WTC11 (cell line): Measurements from ENCODE around the gene OR2M5. TPM values are rescaled to one million over a fixed set of nuclear protein-coding genes. Genes with fewer than 3 reads are reported as not detected.

Experiments
- ATAC-seq: fragments of 200-7000 bp; cut with Tn5 transposase; 2 replicates; pipeline ENCODE4 v1.10.0; 2021; ENCODE audit warnings: mild to moderate bottlenecking, moderate library complexity
- CTCF ChIA-PET: fragments of 300-600 bp; sonication (Branson Sonifier 250); formaldehyde crosslinking; loops from one replicate; lab custom pipeline; 2021; ENCODE audit warnings: antibody characterized with exemption; lab: Charles Lee
- POLR2A ChIA-PET: fragments of 350-600 bp; sonication (Branson Sonifier 250); formaldehyde crosslinking; loops from one replicate; lab custom pipeline; 2021; ENCODE audit warnings: antibody characterized with exemption; lab: Charles Lee
- DNase-seq: peaks from one replicate; pipeline ENCODE4 v3.0.0; 2021; ENCODE audit warnings: low spot score
- H3K27ac Mint-ChIP-seq: 2 replicates; pipeline ENCODE4 v1.8.0; 2021; ENCODE audit warnings: mixed read lengths
- H3K27me3 Mint-ChIP-seq: 2 replicates; pipeline ENCODE4 v1.8.0; 2021; ENCODE audit warnings: low read depth, mild to moderate bottlenecking, moderate library complexity, mixed read lengths
- H3K36me3 Mint-ChIP-seq: 2 replicates; pipeline ENCODE4 v1.8.0; 2021; ENCODE audit warnings: mixed read lengths
- H3K4me1 Mint-ChIP-seq: 2 replicates; pipeline ENCODE4 v1.8.0; 2022; ENCODE audit warnings: mixed read lengths
- H3K4me3 Mint-ChIP-seq: 2 replicates; pipeline ENCODE4 v1.8.0; 2021; ENCODE audit warnings: mild to moderate bottlenecking, moderate library complexity, mixed read lengths
- H3K9me3 Mint-ChIP-seq: 2 replicates; pipeline ENCODE4 v1.8.0; 2021; ENCODE audit warnings: mixed read lengths
- AFF4 ChIP-seq: sonication (generic); formaldehyde crosslinking; IDR thresholded peaks from 2 replicates; pipeline ENCODE4 v1.8.1; 2023; ENCODE audit warnings: mild to moderate bottlenecking, missing genetic modification reagents, borderline replicate concordance
- ATF1 ChIP-seq: sonication (generic); formaldehyde crosslinking; IDR thresholded peaks from 2 replicates; pipeline ENCODE4 v1.8.1; 2023; ENCODE audit warnings: mild to moderate bottlenecking, moderate library complexity, missing genetic modification reagents
- CREM ChIP-seq: sonication (generic); formaldehyde crosslinking; IDR thresholded peaks from 2 replicates; pipeline ENCODE4 v1.8.1; 2022; ENCODE audit warnings: mild to moderate bottlenecking, missing genetic modification reagents, moderate library complexity
- ETV6 ChIP-seq: sonication (generic); formaldehyde crosslinking; IDR thresholded peaks from 2 replicates; pipeline ENCODE4 v1.8.1; 2022; ENCODE audit warnings: mild to moderate bottlenecking, missing genetic modification reagents
- FOXJ3 ChIP-seq: sonication (generic); formaldehyde crosslinking; IDR thresholded peaks from 2 replicates; pipeline ENCODE4 v1.9.0; 2021; ENCODE audit warnings: missing genetic modification reagents, mild to moderate bottlenecking, borderline replicate concordance
- FOXP1 ChIP-seq: sonication (generic); formaldehyde crosslinking; IDR thresholded peaks from 2 replicates; pipeline ENCODE4 v1.8.0; 2022; ENCODE audit warnings: missing genetic modification reagents, mild to moderate bottlenecking, moderate library complexity, borderline replicate concordance
- GABPB1 ChIP-seq: sonication (generic); formaldehyde crosslinking; IDR thresholded peaks from 2 replicates; pipeline ENCODE4 v1.8.1; 2023; ENCODE audit warnings: mild to moderate bottlenecking, missing genetic modification reagents
- GRHL2 ChIP-seq: fragments of 250-450 bp; sonication (Bioruptor Pico); IDR thresholded peaks from 2 replicates; pipeline ENCODE4 v1.8.0; 2022; ENCODE audit warnings: mild to moderate bottlenecking, moderate library complexity; ENCODE audit not compliant: insufficient replicate concordance, severe bottlenecking
- IRF2 ChIP-seq: sonication (generic); formaldehyde crosslinking; IDR thresholded peaks from 2 replicates; pipeline ENCODE4 v1.8.0; 2022; ENCODE audit warnings: low read depth, missing genetic modification reagents, borderline replicate concordance
- JAZF1 ChIP-seq: fragments of 250-450 bp; sonication (Bioruptor Pico); IDR thresholded peaks from 2 replicates; pipeline ENCODE4 v1.9.0; 2021; ENCODE audit warnings: moderate library complexity, mild to moderate bottlenecking, inconsistent platforms
- JUN ChIP-seq: sonication (generic); formaldehyde crosslinking; IDR thresholded peaks from 2 replicates; pipeline ENCODE4 v1.8.0; 2023; ENCODE audit warnings: mild to moderate bottlenecking, missing genetic modification reagents
- KAT7 ChIP-seq: sonication (generic); formaldehyde crosslinking; IDR thresholded peaks from 2 replicates; pipeline ENCODE4 v1.8.1; 2023; ENCODE audit warnings: missing genetic modification reagents, mild to moderate bottlenecking, borderline replicate concordance
- MYBL2 ChIP-seq: sonication (generic); formaldehyde crosslinking; IDR thresholded peaks from 2 replicates; pipeline ENCODE4 v1.8.1; 2023; ENCODE audit warnings: mild to moderate bottlenecking, moderate library complexity, missing genetic modification reagents
- NFE2L1 ChIP-seq: sonication (generic); formaldehyde crosslinking; IDR thresholded peaks from 2 replicates; pipeline ENCODE4 v1.8.1; 2023; ENCODE audit warnings: missing genetic modification reagents
- NFYB ChIP-seq: sonication (generic); formaldehyde crosslinking; conservative IDR thresholded peaks from 2 replicates; pipeline ENCODE4 v1.8.0; 2022; ENCODE audit warnings: low read depth, missing genetic modification reagents
- NR2C2 ChIP-seq: sonication (generic); formaldehyde crosslinking; IDR thresholded peaks from 2 replicates; pipeline ENCODE4 v1.8.0; 2022; ENCODE audit warnings: mild to moderate bottlenecking, missing genetic modification reagents
- NR3C1 ChIP-seq: sonication (generic); formaldehyde crosslinking; conservative IDR thresholded peaks from 2 replicates; pipeline ENCODE4 v1.8.1; 2023; ENCODE audit warnings: low read depth, mild to moderate bottlenecking, missing genetic modification reagents
- RELA ChIP-seq: sonication (generic); formaldehyde crosslinking; IDR thresholded peaks from 2 replicates; pipeline ENCODE4 v1.8.1; 2022; ENCODE audit warnings: missing genetic modification reagents, mild to moderate bottlenecking, borderline replicate concordance
- SMAD4 ChIP-seq: sonication (generic); formaldehyde crosslinking; IDR thresholded peaks from 2 replicates; pipeline ENCODE4 v1.8.0; 2022; ENCODE audit warnings: mild to moderate bottlenecking, missing genetic modification reagents
- SOX15 ChIP-seq: fragments of 250-450 bp; sonication (Bioruptor Pico); IDR thresholded peaks from 2 replicates; pipeline ENCODE4 v1.9.0; 2021; ENCODE audit warnings: mild to moderate bottlenecking
- SP1 ChIP-seq: sonication (generic); formaldehyde crosslinking; conservative IDR thresholded peaks from 2 replicates; pipeline ENCODE4 v1.8.1; 2022; ENCODE audit warnings: missing genetic modification reagents
- TP53 ChIP-seq: sonication (generic); formaldehyde crosslinking; IDR thresholded peaks from 2 replicates; pipeline ENCODE4 v1.8.1; 2023; ENCODE audit warnings: mild to moderate bottlenecking, missing genetic modification reagents
- ZNF121 ChIP-seq: sonication (generic); formaldehyde crosslinking; IDR thresholded peaks from 2 replicates; pipeline ENCODE4 v1.8.0; 2023; ENCODE audit warnings: missing genetic modification reagents
- ZNF232 ChIP-seq: sonication (generic); formaldehyde crosslinking; IDR thresholded peaks from 2 replicates; pipeline ENCODE4 v1.8.0; 2022; ENCODE audit warnings: mild to moderate bottlenecking, missing genetic modification reagents
- total RNA-seq: library from RNA; stranded (reverse); gene quantifications from 3 replicates; pipeline ENCODE4 v1.2.3, GENCODE V29; 2021
- TF ChIP-seq, protein P1 (sequence below): fragments of 250-450 bp; sonication (Bioruptor Pico); IDR thresholded peaks from 2 replicates; pipeline ENCODE4 v1.9.0; 2021; ENCODE audit warnings: mild to moderate bottlenecking
- TF ChIP-seq, protein P2 (sequence below): sonication (generic); formaldehyde crosslinking; IDR thresholded peaks from 2 replicates; pipeline ENCODE4 v1.8.0; 2022; ENCODE audit warnings: mild to moderate bottlenecking, missing genetic modification reagents
- TF ChIP-seq, protein P3 (sequence below): sonication (generic); formaldehyde crosslinking; IDR thresholded peaks from 2 replicates; pipeline ENCODE4 v1.8.1; 2022; ENCODE audit warnings: mild to moderate bottlenecking, moderate library complexity, missing genetic modification reagents
- TF ChIP-seq, protein P4 (sequence below): sonication (generic); formaldehyde crosslinking; IDR thresholded peaks from 2 replicates; pipeline ENCODE4 v1.8.1; 2023; ENCODE audit warnings: mild to moderate bottlenecking, moderate library complexity, missing genetic modification reagents

OR2M5 gene
- total RNA-seq, 1 experiment from 2014 or later, result not detected

GRCh38 chr1:248158758-248159157, 13.8 kb downstream of the OR2M5 start:
- no peak for TF ChIP-seq NR2C2
- no peak for TF ChIP-seq MYBL2
- no peak for TF ChIP-seq CREM (CRISPR knock-in tag)
- no peak for TF ChIP-seq KAT7
- TF ChIP-seq JUN, result no peak
- no peak for TF ChIP-seq SOX15 (CRISPR knock-in tag)
- no peak for TF ChIP-seq ZNF121 (CRISPR knock-in tag)
- no peak for TF ChIP-seq TP53
- TF ChIP-seq, protein P1, sequence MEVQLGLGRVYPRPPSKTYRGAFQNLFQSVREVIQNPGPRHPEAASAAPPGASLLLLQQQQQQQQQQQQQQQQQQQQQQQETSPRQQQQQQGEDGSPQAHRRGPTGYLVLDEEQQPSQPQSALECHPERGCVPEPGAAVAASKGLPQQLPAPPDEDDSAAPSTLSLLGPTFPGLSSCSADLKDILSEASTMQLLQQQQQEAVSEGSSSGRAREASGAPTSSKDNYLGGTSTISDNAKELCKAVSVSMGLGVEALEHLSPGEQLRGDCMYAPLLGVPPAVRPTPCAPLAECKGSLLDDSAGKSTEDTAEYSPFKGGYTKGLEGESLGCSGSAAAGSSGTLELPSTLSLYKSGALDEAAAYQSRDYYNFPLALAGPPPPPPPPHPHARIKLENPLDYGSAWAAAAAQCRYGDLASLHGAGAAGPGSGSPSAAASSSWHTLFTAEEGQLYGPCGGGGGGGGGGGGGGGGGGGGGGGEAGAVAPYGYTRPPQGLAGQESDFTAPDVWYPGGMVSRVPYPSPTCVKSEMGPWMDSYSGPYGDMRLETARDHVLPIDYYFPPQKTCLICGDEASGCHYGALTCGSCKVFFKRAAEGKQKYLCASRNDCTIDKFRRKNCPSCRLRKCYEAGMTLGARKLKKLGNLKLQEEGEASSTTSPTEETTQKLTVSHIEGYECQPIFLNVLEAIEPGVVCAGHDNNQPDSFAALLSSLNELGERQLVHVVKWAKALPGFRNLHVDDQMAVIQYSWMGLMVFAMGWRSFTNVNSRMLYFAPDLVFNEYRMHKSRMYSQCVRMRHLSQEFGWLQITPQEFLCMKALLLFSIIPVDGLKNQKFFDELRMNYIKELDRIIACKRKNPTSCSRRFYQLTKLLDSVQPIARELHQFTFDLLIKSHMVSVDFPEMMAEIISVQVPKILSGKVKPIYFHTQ, result no peak
- TF ChIP-seq, protein P2, sequence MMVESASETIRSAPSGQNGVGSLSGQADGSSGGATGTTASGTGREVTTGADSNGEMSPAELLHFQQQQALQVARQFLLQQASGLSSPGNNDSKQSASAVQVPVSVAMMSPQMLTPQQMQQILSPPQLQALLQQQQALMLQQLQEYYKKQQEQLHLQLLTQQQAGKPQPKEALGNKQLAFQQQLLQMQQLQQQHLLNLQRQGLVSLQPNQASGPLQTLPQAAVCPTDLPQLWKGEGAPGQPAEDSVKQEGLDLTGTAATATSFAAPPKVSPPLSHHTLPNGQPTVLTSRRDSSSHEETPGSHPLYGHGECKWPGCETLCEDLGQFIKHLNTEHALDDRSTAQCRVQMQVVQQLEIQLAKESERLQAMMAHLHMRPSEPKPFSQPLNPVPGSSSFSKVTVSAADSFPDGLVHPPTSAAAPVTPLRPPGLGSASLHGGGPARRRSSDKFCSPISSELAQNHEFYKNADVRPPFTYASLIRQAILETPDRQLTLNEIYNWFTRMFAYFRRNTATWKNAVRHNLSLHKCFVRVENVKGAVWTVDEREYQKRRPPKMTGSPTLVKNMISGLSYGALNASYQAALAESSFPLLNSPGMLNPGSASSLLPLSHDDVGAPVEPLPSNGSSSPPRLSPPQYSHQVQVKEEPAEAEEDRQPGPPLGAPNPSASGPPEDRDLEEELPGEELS (CRISPR knock-in tag), result no peak
- TF ChIP-seq IRF2, result no peak
- no peak for TF ChIP-seq FOXJ3
- TF ChIP-seq ZNF232 (CRISPR knock-in tag), result no peak
- TF ChIP-seq, protein P3, sequence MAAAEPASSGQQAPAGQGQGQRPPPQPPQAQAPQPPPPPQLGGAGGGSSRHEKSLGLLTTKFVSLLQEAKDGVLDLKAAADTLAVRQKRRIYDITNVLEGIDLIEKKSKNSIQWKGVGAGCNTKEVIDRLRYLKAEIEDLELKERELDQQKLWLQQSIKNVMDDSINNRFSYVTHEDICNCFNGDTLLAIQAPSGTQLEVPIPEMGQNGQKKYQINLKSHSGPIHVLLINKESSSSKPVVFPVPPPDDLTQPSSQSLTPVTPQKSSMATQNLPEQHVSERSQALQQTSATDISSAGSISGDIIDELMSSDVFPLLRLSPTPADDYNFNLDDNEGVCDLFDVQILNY, result no peak
- no peak for TF ChIP-seq SP1 (CRISPR knock-in tag)
- no peak for TF ChIP-seq NFYB (CRISPR knock-in tag)
- TF ChIP-seq, protein P4, sequence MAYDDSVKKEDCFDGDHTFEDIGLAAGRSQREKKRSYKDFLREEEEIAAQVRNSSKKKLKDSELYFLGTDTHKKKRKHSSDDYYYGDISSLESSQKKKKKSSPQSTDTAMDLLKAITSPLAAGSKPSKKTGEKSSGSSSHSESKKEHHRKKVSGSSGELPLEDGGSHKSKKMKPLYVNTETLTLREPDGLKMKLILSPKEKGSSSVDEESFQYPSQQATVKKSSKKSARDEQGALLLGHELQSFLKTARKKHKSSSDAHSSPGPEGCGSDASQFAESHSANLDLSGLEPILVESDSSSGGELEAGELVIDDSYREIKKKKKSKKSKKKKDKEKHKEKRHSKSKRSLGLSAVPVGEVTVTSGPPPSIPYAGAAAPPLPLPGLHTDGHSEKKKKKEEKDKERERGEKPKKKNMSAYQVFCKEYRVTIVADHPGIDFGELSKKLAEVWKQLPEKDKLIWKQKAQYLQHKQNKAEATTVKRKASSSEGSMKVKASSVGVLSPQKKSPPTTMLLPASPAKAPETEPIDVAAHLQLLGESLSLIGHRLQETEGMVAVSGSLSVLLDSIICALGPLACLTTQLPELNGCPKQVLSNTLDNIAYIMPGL (CRISPR knock-in tag), result no peak
- TF ChIP-seq NFE2L1 (CRISPR knock-in tag), result no peak
- TF ChIP-seq GRHL2 (CRISPR knock-in tag), result no peak
- no peak for TF ChIP-seq SMAD4 (CRISPR knock-in tag)
- no peak for ATAC-seq
- no peak overlapping the region for H3K4me3 Mint-ChIP-seq

DNA sequence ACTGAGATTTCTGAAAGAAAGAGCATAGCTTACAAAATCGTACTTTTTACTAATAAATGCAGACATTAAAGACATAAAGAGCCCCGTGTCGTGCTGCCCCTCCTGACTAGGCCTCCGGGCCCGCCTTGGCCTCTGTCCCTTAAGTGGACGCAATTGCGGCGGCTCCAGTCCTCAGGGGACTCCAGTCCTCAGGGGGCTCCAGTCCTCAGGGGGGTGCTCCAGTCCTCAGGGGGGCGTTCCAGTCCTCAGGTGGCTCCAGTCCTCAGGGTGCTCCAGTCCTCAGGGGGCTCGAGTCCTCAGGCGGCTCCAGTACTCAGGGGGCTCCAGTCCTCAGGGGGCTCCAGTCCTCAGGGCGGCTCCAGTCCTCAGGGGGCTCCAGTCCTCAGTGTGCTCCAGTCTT, 19.1 kb downstream of the OR2M5 start:
- Mint-ChIP-seq H3K9me3 (peaks cover 45% of the 10 kb centered on the region), H3K36me3 (peaks cover 36% of the 10 kb centered on the region), H3K4me1 (no peaks in the 10 kb centered on the region), H3K27me3 (peaks cover 4% of the 10 kb centered on the region; the same call in 1 of the 2 replicates), H3K4me3 (no peak overlapping the region), H3K27ac (no peak overlapping the region)
- DNase-seq, result no peak
- CTCF ChIA-PET, result no interaction called here
- ATAC-seq, result no peak
- POLR2A ChIA-PET, result no interaction called here
- TF ChIP-seq JAZF1, result no peak
- no peak for TF ChIP-seq ETV6 (CRISPR knock-in tag)
- no peak for TF ChIP-seq AFF4 (CRISPR knock-in tag)
- TF ChIP-seq NR3C1 (CRISPR knock-in tag), result no peak
- no peak for TF ChIP-seq FOXP1 (CRISPR knock-in tag)
- TF ChIP-seq ZNF232 (CRISPR knock-in tag), result no peak
- TF ChIP-seq ZNF121 (CRISPR knock-in tag), result no peak
- no peak for TF ChIP-seq GABPB1 (CRISPR knock-in tag)
- TF ChIP-seq RELA, result no peak
- TF ChIP-seq CREM (CRISPR knock-in tag), result no peak
- no peak for TF ChIP-seq ATF1

More at GRCh38 chr1:248158758-248159157, 13.8 kb downstream of the OR2M5 start:
- peaks cover 71% of the 10 kb centered on the region for H3K9me3 Mint-ChIP-seq
- no peak overlapping the region for H3K27ac Mint-ChIP-seq
- ChIA-PET CTCF (no interaction called here), POLR2A (no interaction called here)
- peaks cover 35% of the 10 kb centered on the region for H3K36me3 Mint-ChIP-seq
- H3K4me1 Mint-ChIP-seq, result no peaks in the 10 kb centered on the region
- H3K27me3 Mint-ChIP-seq, result no peaks in the 10 kb centered on the region
- DNase-seq, result no peak
